ENCODE measurements around the gene SLC37A1.

Gene SLC37A1

DNA sequence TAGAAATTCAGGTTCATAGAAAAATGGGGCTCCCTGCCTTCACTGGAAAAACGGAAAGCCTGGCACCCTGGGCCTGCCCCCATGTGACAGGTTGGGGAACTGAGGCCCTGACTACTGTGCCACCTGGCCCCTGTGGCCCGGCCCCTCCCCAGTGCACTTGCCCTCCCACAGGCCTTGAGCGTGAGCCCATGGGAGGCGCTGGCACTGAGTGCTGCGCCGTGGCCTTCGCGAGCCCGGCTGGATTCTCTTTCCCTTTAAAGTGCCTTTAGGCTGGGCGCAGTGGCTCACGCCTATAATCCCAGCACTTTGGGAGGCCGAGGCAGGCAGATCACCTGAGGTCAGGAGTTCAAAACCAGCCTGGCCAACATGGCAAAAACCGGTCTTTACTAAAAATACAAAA lies 45.7 kb downstream of the SLC37A1 start:
- DNase-seq (ENCODE audit: low read depth) = no peak
- H3K4me3 ChIP-seq (ENCODE audit: low read length) = no peak overlapping the region
- TF ChIP-seq, protein P1, sequence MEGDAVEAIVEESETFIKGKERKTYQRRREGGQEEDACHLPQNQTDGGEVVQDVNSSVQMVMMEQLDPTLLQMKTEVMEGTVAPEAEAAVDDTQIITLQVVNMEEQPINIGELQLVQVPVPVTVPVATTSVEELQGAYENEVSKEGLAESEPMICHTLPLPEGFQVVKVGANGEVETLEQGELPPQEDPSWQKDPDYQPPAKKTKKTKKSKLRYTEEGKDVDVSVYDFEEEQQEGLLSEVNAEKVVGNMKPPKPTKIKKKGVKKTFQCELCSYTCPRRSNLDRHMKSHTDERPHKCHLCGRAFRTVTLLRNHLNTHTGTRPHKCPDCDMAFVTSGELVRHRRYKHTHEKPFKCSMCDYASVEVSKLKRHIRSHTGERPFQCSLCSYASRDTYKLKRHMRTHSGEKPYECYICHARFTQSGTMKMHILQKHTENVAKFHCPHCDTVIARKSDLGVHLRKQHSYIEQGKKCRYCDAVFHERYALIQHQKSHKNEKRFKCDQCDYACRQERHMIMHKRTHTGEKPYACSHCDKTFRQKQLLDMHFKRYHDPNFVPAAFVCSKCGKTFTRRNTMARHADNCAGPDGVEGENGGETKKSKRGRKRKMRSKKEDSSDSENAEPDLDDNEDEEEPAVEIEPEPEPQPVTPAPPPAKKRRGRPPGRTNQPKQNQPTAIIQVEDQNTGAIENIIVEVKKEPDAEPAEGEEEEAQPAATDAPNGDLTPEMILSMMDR (conservative IDR thresholded peaks at IDR 0.05; ENCODE audit: low read depth, low read length) = no peak

DNA sequence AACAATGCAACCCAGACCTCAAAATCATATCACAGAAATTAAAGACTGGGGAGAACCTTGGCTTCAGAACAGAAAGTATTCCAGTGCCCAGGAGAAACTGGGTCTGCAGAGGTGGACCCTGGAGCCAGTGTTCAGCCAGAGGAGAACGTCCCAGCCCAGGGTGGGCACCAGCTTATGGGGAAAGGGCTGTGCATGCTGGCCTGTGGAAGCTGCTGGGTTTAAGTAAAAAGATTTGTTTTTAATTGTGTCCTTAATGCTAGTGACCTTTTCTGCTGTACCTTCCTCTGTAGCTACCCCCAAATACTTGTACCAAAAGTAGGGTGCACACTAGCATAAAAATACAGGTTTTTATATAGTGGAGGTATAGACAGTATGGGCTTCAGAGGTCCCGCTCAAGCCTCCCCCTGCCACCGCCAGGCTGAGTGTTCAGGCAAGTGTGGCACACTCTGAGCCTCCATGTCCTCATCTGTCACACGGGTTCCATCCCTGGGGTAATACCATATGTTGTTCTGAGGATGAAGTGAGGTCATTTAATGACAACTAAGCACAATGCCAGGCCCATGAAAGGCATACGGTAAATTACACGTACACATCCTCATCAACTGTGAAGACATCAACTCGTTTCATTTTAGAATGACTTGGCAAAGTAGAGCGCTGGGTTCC lies 47.0 kb downstream of the SLC37A1 start:
- H3K4me3 ChIP-seq (ENCODE audit: low read length) = no peak overlapping the region
- TF ChIP-seq, protein P1 (conservative IDR thresholded peaks at IDR 0.05; ENCODE audit: low read depth, low read length) = no peak
- DNase-seq (ENCODE audit: low read depth) = no peak

DNA sequence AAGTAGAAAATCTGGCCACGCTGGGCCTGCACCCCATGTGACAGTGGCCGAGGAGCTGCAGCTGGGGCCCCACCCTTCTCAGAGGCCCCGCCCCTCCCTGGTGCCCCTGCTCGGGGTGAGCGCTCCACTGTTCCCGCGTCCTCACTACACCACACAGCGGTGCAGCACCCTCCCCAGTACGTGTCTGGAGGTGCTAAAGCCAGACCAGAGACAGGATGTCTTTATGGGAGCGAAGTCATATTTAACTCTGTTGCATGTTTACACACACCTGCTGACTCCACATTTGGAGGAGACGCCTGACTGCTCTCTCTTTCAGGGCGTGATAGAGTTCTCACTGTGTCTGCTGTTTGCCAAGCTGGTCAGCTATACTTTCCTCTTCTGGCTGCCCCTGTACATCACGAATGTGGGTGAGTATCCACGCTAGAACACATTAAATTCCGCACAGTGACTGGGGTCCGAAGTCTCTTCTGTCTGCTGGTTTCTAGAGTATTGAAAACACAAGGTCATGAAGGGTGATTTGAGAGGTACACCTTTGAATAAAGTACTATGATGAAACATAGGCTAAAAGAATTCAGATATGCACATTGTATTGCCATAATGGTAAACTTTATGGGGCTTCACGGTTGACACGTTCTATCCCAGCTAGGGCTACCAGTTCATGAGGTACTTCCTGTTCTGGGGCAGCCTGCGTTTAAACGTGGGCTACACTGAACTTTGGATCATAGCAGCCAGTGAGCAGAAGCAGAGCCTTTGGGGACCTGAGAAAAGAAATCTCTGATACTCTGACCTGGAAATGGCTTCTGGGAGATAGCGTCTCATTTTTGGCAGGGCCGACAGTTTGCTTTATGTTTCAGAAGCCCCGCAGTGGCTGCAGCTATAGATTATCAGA lies 48.4 kb downstream of the SLC37A1 start:
- no peak for DNase-seq (ENCODE audit: low read depth)
- H3K4me3 ChIP-seq (ENCODE audit: low read length) = no peak overlapping the region
- TF ChIP-seq, protein P1 (conservative IDR thresholded peaks at IDR 0.05; ENCODE audit: low read depth, low read length) = no peak

- TF ChIP-seq, protein P1 (conservative IDR thresholded peaks at IDR 0.05; ENCODE audit: low read depth, low read length) = no peak
- H3K4me3 ChIP-seq (ENCODE audit: low read length) = no peak overlapping the region
- DNase-seq (ENCODE audit: low read depth) = no peak
Measured at GRCh38 chr21:42562816-42563215, 49.2 kb downstream of the SLC37A1 start.

DNA sequence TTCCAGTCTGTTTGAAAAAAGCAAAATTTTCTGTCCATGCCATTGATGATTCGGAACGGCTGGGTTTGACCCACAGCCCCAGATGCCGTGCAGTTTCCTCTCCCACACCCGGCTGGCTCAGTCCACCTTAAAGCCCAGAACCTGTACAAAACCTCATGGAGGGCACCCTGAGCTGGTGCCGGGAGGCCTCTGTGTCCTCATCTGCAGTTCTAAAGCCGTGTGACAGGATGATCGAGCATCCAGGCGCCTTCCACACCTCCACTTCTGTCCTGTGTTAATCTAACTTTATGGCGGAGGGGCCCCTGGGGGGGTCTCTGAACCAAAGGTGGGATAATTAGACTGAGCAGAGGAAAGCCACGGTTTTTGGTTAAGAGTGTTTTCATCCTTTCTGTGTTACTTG lies 49.6 kb downstream of the SLC37A1 start:
- DNase-seq (ENCODE audit: low read depth) = no peak
- TF ChIP-seq, protein P1 (conservative IDR thresholded peaks at IDR 0.05; ENCODE audit: low read depth, low read length) = no peak

GRCh38 chr21:42563686-42564085 lies 50.0 kb downstream of the SLC37A1 start:
- no peak for DNase-seq (ENCODE audit: low read depth)
- TF ChIP-seq, protein P1 (conservative IDR thresholded peaks at IDR 0.05; ENCODE audit: low read depth, low read length) = no peak
- no peak overlapping the region for H3K4me3 ChIP-seq (ENCODE audit: low read length)

More for the DNA sequence above, 49.6 kb downstream of the SLC37A1 start:
- no peak overlapping the region for H3K4me3 ChIP-seq (ENCODE audit: low read length)

Data from retinal pigment epithelial cell (primary cell).